Neural cell (in vitro differentiated cells): ENCODE results near the gene OR14K1. TPM values are rescaled to one million over a fixed set of nuclear protein-coding genes. Genes with fewer than 3 reads are reported as not detected.

Experiments
- H2AFZ ChIP-seq: fragments of 200-600, 300-800 bp; sonication (generic), shearing (Covaris generic); 2 replicates; pipeline ENCODE4 v1.6.0; 2014; ENCODE audit warnings: low read depth, mild to moderate bottlenecking, antibody characterized with exemption, low read length, moderate library complexity
- H3F3A ChIP-seq: fragments of 200-600 bp; shearing (Covaris generic); 2 replicates; pipeline ENCODE4 v1.6.1; 2016; ENCODE audit warnings: mild to moderate bottlenecking, moderate library complexity, mixed read lengths, antibody characterized with exemption, low read length; ENCODE audit not compliant: insufficient read depth, poor library complexity, severe bottlenecking
- H3K27ac ChIP-seq: fragments of 200-600, 300-800 bp; sonication (generic), shearing (Covaris generic); 2 replicates; pipeline ENCODE4 v1.5.1; 2014; ENCODE audit warnings: mild to moderate bottlenecking, low read length, moderate library complexity
- H3K27me3 ChIP-seq: fragments of 300-800, 200-600 bp; sonication (generic), shearing (Covaris generic); 2 replicates; pipeline ENCODE4 v1.6.0; 2014; ENCODE audit warnings: mild to moderate bottlenecking, low read depth, low read length, moderate library complexity; ENCODE audit not compliant: insufficient read depth
- H3K36me3 ChIP-seq: fragments of 300-800, 200-600 bp; sonication (generic), shearing (Covaris generic); 2 replicates; pipeline ENCODE4 v1.5.1; 2014; ENCODE audit warnings: mild to moderate bottlenecking, antibody characterized with exemption, low read length, moderate library complexity; ENCODE audit not compliant: insufficient read depth
- H3K4me2 ChIP-seq: fragments of 300-800, 200-600 bp; sonication (generic), shearing (Covaris generic); 2 replicates; pipeline ENCODE4 v1.6.0; 2014; ENCODE audit warnings: mild to moderate bottlenecking, low read length
- H3K4me3 ChIP-seq: fragments of 300-800, 200-600 bp; sonication (generic), shearing (Covaris generic); 2 replicates; pipeline ENCODE4 v1.5.1; 2014; ENCODE audit warnings: mild to moderate bottlenecking, low read length, moderate library complexity
- H3K79me2 ChIP-seq: fragments of 200-600 bp; shearing (Covaris generic); replicated peaks from 2 replicates; pipeline ENCODE4 v1.6.0; 2014; ENCODE audit warnings: mild to moderate bottlenecking, low read length, moderate library complexity; ENCODE audit not compliant: insufficient read depth
- H3K9ac ChIP-seq: fragments of 300-800, 200-600 bp; sonication (generic), shearing (Covaris generic); 2 replicates; pipeline ENCODE4 v1.6.1; 2016; ENCODE audit warnings: mild to moderate bottlenecking, low read length, mixed read lengths
- H3K9me2 ChIP-seq: fragments of 200-600 bp; shearing (Covaris generic); 2 replicates; pipeline ENCODE4 v1.6.1; 2016; ENCODE audit warnings: mild to moderate bottlenecking, low read length, mixed read lengths; ENCODE audit not compliant: insufficient read depth
- H3K9me3 ChIP-seq: fragments of 200-600, 300-800 bp; sonication (generic), shearing (Covaris generic); 2 replicates; pipeline ENCODE4 v1.6.1; 2016; ENCODE audit warnings: mild to moderate bottlenecking, mixed run types, low read length, moderate library complexity, mixed read lengths
- H4K20me1 ChIP-seq: fragments of 200-600 bp; shearing (Covaris generic); 2 replicates; pipeline ENCODE4 v1.6.1; 2016; ENCODE audit warnings: mild to moderate bottlenecking, mixed run types; ENCODE audit not compliant: insufficient read depth
- EP300 ChIP-seq: fragments of 450-650 bp; conservative IDR thresholded peaks from 2 replicates; pipeline ENCODE4 v1.6.1; 2014; ENCODE audit warnings: antibody characterized with exemption, mild to moderate bottlenecking, moderate library complexity; ENCODE audit not compliant: poor library complexity, severe bottlenecking
- EZH2 ChIP-seq: fragments of 200-600, 300-800 bp; shearing (Covaris generic), sonication (generic); IDR thresholded peaks from 2 replicates; pipeline ENCODE4 v1.6.1; 2014; ENCODE audit warnings: antibody characterized with exemption, low read length, borderline replicate concordance, mild to moderate bottlenecking; ENCODE audit not compliant: insufficient read depth, poor library complexity, severe bottlenecking
- MXI1 ChIP-seq: fragments of 450-650 bp; conservative IDR thresholded peaks from 2 replicates; pipeline ENCODE4 v1.6.1; 2014; ENCODE audit warnings: antibody characterized with exemption, mild to moderate bottlenecking; ENCODE audit not compliant: poor library complexity, severe bottlenecking
- POLR2AphosphoS5 ChIP-seq: IDR thresholded peaks from 2 replicates; pipeline ENCODE4 v1.6.1; 2012
- RAD21 ChIP-seq: fragments of 450-650 bp; conservative IDR thresholded peaks from 2 replicates; pipeline ENCODE4 v1.6.1; 2014; ENCODE audit warnings: antibody characterized with exemption, mild to moderate bottlenecking, moderate library complexity
- SMC3 ChIP-seq: fragments of 450-650 bp; conservative IDR thresholded peaks from 2 replicates; pipeline ENCODE4 v1.6.1; 2014; ENCODE audit warnings: antibody characterized with exemption, mild to moderate bottlenecking, moderate library complexity; ENCODE audit not compliant: poor library complexity
- TAF1 ChIP-seq: IDR thresholded peaks from 2 replicates; pipeline ENCODE4 v1.6.1; 2012; ENCODE audit warnings: low read depth
- polyA plus RNA-seq: library from polyadenylated mRNA; depleted of rRNA; stranded (reverse); fragments of >200 nt; gene quantifications from 2 replicates; pipeline ENCODE4 v1.2.3, GENCODE V29; 2014
- TF ChIP-seq, protein P1 (sequence below): IDR thresholded peaks from 2 replicates; pipeline ENCODE4 v1.6.1; 2012; ENCODE audit warnings: borderline replicate concordance
- TF ChIP-seq, protein P2 (sequence below): fragments of 450-650 bp; IDR thresholded peaks from 2 replicates; pipeline ENCODE4 v1.5.1; 2014; ENCODE audit warnings: antibody characterized with exemption, mild to moderate bottlenecking, moderate library complexity; ENCODE audit not compliant: poor library complexity, severe bottlenecking

The OR14K1 gene
- polyA plus RNA-seq, 1 donor from 2014 or later, result not detected

DNA sequence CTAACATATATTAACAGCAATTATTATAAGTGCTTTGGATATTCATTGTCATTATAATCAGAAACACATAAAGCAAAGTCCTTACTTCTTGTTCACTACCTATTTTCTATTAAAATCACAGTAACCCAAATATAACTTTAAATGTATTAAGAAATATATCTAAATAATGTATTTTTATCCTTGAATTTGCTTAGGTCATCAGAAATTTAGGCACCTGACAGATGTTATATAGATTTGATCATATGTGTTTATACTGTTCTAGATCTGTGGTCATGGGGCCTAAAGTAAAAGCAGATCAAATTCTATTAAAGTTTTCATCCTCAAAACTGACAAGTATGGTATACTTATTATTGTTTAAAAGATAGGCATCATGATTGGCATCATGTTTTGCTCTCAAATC is 31.2 kb downstream of the OR14K1 start:
- Histone ChIP-seq H3K9ac (no peak overlapping the region), H3F3A (no peaks in the 10 kb centered on the region), H3K79me2 (no peaks in the 10 kb centered on the region), H3K27ac (no peak overlapping the region), H3K27me3 (no peaks in the 10 kb centered on the region), H3K4me3 (no peak overlapping the region), H3K9me2 (no peaks in the 10 kb centered on the region), H2AFZ (no peak overlapping the region), H4K20me1 (no peaks in the 10 kb centered on the region), H3K4me2 (no peak overlapping the region), H3K36me3 (no peaks in the 10 kb centered on the region), H3K9me3 (no peaks in the 10 kb centered on the region)
- TF ChIP-seq RAD21, result no peak
- TF ChIP-seq MXI1, result no peak
- TF ChIP-seq POLR2AphosphoS5, result no peak
- TF ChIP-seq, protein P1, sequence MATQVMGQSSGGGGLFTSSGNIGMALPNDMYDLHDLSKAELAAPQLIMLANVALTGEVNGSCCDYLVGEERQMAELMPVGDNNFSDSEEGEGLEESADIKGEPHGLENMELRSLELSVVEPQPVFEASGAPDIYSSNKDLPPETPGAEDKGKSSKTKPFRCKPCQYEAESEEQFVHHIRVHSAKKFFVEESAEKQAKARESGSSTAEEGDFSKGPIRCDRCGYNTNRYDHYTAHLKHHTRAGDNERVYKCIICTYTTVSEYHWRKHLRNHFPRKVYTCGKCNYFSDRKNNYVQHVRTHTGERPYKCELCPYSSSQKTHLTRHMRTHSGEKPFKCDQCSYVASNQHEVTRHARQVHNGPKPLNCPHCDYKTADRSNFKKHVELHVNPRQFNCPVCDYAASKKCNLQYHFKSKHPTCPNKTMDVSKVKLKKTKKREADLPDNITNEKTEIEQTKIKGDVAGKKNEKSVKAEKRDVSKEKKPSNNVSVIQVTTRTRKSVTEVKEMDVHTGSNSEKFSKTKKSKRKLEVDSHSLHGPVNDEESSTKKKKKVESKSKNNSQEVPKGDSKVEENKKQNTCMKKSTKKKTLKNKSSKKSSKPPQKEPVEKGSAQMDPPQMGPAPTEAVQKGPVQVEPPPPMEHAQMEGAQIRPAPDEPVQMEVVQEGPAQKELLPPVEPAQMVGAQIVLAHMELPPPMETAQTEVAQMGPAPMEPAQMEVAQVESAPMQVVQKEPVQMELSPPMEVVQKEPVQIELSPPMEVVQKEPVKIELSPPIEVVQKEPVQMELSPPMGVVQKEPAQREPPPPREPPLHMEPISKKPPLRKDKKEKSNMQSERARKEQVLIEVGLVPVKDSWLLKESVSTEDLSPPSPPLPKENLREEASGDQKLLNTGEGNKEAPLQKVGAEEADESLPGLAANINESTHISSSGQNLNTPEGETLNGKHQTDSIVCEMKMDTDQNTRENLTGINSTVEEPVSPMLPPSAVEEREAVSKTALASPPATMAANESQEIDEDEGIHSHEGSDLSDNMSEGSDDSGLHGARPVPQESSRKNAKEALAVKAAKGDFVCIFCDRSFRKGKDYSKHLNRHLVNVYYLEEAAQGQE, result no peak
- no peak for TF ChIP-seq SMC3
- TF ChIP-seq EP300, result no peak
- no peak for TF ChIP-seq TAF1
- TF ChIP-seq, protein P2, sequence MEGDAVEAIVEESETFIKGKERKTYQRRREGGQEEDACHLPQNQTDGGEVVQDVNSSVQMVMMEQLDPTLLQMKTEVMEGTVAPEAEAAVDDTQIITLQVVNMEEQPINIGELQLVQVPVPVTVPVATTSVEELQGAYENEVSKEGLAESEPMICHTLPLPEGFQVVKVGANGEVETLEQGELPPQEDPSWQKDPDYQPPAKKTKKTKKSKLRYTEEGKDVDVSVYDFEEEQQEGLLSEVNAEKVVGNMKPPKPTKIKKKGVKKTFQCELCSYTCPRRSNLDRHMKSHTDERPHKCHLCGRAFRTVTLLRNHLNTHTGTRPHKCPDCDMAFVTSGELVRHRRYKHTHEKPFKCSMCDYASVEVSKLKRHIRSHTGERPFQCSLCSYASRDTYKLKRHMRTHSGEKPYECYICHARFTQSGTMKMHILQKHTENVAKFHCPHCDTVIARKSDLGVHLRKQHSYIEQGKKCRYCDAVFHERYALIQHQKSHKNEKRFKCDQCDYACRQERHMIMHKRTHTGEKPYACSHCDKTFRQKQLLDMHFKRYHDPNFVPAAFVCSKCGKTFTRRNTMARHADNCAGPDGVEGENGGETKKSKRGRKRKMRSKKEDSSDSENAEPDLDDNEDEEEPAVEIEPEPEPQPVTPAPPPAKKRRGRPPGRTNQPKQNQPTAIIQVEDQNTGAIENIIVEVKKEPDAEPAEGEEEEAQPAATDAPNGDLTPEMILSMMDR, result no peak
- no peak for TF ChIP-seq EZH2

Other genes starting within 250 kb of the OR14K1 start
- gene OR2C3, start 202.2 kb upstream of the OR14K1 start, polyA plus RNA-seq, result not detected in 2 replicates
- not detected in 2 replicates for gene GCSAML, start 189.5 kb upstream of the OR14K1 start, polyA plus RNA-seq
- gene OR2G2, start 150.3 kb upstream of the OR14K1 start, polyA plus RNA-seq, result not detected in 2 replicates
- gene OR2G3, start 133.0 kb upstream of the OR14K1 start, polyA plus RNA-seq, result not detected in 2 replicates
- gene OR13G1, start 58.9 kb upstream of the OR14K1 start, polyA plus RNA-seq, result not detected in 2 replicates
- not detected in 2 replicates for gene OR6F1, start 22.0 kb upstream of the OR14K1 start, polyA plus RNA-seq
- not detected in 2 replicates for gene OR14A2, start 9.5 kb downstream of the OR14K1 start, polyA plus RNA-seq
- not detected in 2 replicates for gene OR1C1, start 21.9 kb downstream of the OR14K1 start, polyA plus RNA-seq
- not detected in 2 replicates for gene OR14A16, start 85.5 kb downstream of the OR14K1 start, polyA plus RNA-seq
- gene OR11L1, start 103.3 kb downstream of the OR14K1 start, polyA plus RNA-seq, result not detected in 2 replicates
- gene TRIM58, start 118.6 kb downstream of the OR14K1 start, polyA plus RNA-seq, result 0.12 and 0.26 TPM in 2 replicates
- 1.1 TPM in 1 of 2 replicates, not detected in the other for gene OR2W3, start 157.0 kb downstream of the OR14K1 start, polyA plus RNA-seq
- not detected in 2 replicates for gene OR2T8, start 181.6 kb downstream of the OR14K1 start, polyA plus RNA-seq
- not detected in 2 replicates for gene OR2AJ1, start 186.3 kb downstream of the OR14K1 start, polyA plus RNA-seq
- not detected in 2 replicates for gene OR2L8, start 210.2 kb downstream of the OR14K1 start, polyA plus RNA-seq
- gene OR2AK2, start 226.6 kb downstream of the OR14K1 start, polyA plus RNA-seq, result not detected in 2 replicates